HepG2 (cell line): ENCODE results near the gene ACP1. TPM values are rescaled to one million over a fixed set of nuclear protein-coding genes. Genes with fewer than 3 reads are reported as not detected.
A peak's percentile ranks its signal among the peaks of the same experiment; 100 is the strongest.

Source experiments
- CEBPB ChIP-seq: IDR thresholded peaks from 2 replicates; pipeline ENCODE4 v1.6.1; 2011; ENCODE audit warnings: low read depth, low read length, improper control_type of control experiment, borderline replicate concordance
- CHD4 ChIP-seq: fragments of 200-600 bp; sonication (generic); IDR thresholded peaks from 2 replicates; pipeline ENCODE4 v1.7.0; 2017; ENCODE audit warnings: mild to moderate bottlenecking, low read length, borderline replicate concordance
- HMGA1 ChIP-seq: sonication (generic); formaldehyde crosslinking; conservative IDR thresholded peaks from 2 replicates; pipeline ENCODE4 v1.4.0; 2020; ENCODE audit warnings: missing genetic modification reagents
- IRF1 ChIP-seq: sonication (generic); formaldehyde crosslinking; IDR thresholded peaks from 2 replicates; pipeline ENCODE4 v1.4.0; 2020; ENCODE audit warnings: low read depth, mild to moderate bottlenecking, missing genetic modification reagents
- KMT2B ChIP-seq: IDR thresholded peaks from 2 replicates; pipeline ENCODE4 v1.6.1; 2016; ENCODE audit warnings: missing genetic modification reagents, missing compliant biosample characterization
- NBN ChIP-seq: fragments of 450-650 bp; conservative IDR thresholded peaks from 2 replicates; pipeline ENCODE4 v1.6.1; 2017
- NR2F1 ChIP-seq, 2 experiments: fragments of 450-650 bp in 1 of 2; formaldehyde crosslinking in 1 of 2; IDR thresholded peaks; 2 replicates each; pipeline versions ENCODE4 v1.5.0 to v1.6.1; 2016 to 2020; ENCODE audit warnings: mild to moderate bottlenecking in 1 of 2, missing compliant biosample characterization in 1 of 2, missing genetic modification reagents in 1 of 2, moderate library complexity in 1 of 2
- RERE ChIP-seq: IDR thresholded peaks from 2 replicates; pipeline ENCODE4 v1.6.1; 2016; ENCODE audit warnings: low read depth, missing genetic modification reagents, missing compliant biosample characterization
- RFXAP ChIP-seq: sonication (generic); formaldehyde crosslinking; IDR thresholded peaks from 2 replicates; pipeline ENCODE4 v1.4.0; 2020; ENCODE audit warnings: missing genetic modification reagents, borderline replicate concordance
- STAG1 ChIP-seq: sonication (generic); formaldehyde crosslinking; IDR thresholded peaks from 2 replicates; pipeline ENCODE4 v1.4.0; 2020; ENCODE audit warnings: missing genetic modification reagents
- TCF12 ChIP-seq, 2 experiments: fragments of 450-650 bp in 1 of 2; sonication (generic) in 1 of 2; formaldehyde crosslinking in 1 of 2; IDR thresholded peaks; 2 replicates each; pipeline versions ENCODE4 v1.6.1 to v1.8.0; 2017 to 2022; ENCODE audit warnings: antibody characterized with exemption in 1 of 2, mild to moderate bottlenecking in 1 of 2, missing genetic modification reagents in 1 of 2, moderate library complexity in 1 of 2
- TFDP2 ChIP-seq: sonication (generic); formaldehyde crosslinking; IDR thresholded peaks from 2 replicates; pipeline ENCODE4 v1.4.0; 2020; ENCODE audit warnings: missing genetic modification reagents
- ZBTB38 ChIP-seq: sonication (generic); formaldehyde crosslinking; IDR thresholded peaks from 2 replicates; pipeline ENCODE4 v1.5.1; 2020; ENCODE audit warnings: mild to moderate bottlenecking, missing genetic modification reagents
- ZNF12 ChIP-seq: sonication (generic); formaldehyde crosslinking; IDR thresholded peaks from 2 replicates; pipeline ENCODE4 v1.5.0; 2020; ENCODE audit warnings: missing genetic modification reagents
- ZNF20 ChIP-seq: sonication (generic); formaldehyde crosslinking; IDR thresholded peaks from 2 replicates; pipeline ENCODE4 v1.4.0; 2020; ENCODE audit warnings: mild to moderate bottlenecking, moderate library complexity, missing genetic modification reagents
- ZNF296 ChIP-seq: sonication (generic); formaldehyde crosslinking; conservative IDR thresholded peaks from 2 replicates; pipeline ENCODE4 v1.5.0; 2020; ENCODE audit warnings: mild to moderate bottlenecking, missing genetic modification reagents
- ZNF362 ChIP-seq: sonication (generic); formaldehyde crosslinking; IDR thresholded peaks from 2 replicates; pipeline ENCODE4 v1.4.0; 2020; ENCODE audit warnings: missing genetic modification reagents, mild to moderate bottlenecking, borderline replicate concordance
- ZNF383 ChIP-seq: sonication (generic); formaldehyde crosslinking; IDR thresholded peaks from 2 replicates; pipeline ENCODE4 v1.4.0; 2020; ENCODE audit warnings: missing genetic modification reagents, mild to moderate bottlenecking, borderline replicate concordance
- ZNF577 ChIP-seq: sonication (generic); formaldehyde crosslinking; IDR thresholded peaks from 2 replicates; pipeline ENCODE4 v1.4.0; 2020; ENCODE audit warnings: mild to moderate bottlenecking, low read depth, missing genetic modification reagents, borderline replicate concordance
- ZNF75D ChIP-seq: sonication (generic); formaldehyde crosslinking; IDR thresholded peaks from 2 replicates; pipeline ENCODE4 v1.8.1; 2023; ENCODE audit warnings: missing genetic modification reagents, mild to moderate bottlenecking, borderline replicate concordance
- ZNF777 ChIP-seq: sonication (generic); formaldehyde crosslinking; IDR thresholded peaks from 2 replicates; pipeline ENCODE4 v1.4.0; 2020; ENCODE audit warnings: missing genetic modification reagents
- ZNF816 ChIP-seq: sonication (generic); formaldehyde crosslinking; IDR thresholded peaks from 2 replicates; pipeline ENCODE4 v1.8.0; 2022; ENCODE audit warnings: missing genetic modification reagents, mild to moderate bottlenecking, borderline replicate concordance
- polyA plus RNA-seq, 8 experiments: library from polyadenylated mRNA; depleted of rRNA in 3 of 8; stranded (reverse) in 7 of 8; unstranded in 1 of 8; fragments of >200 nt; fragmentation: Illumina TruSeq in 4 of 8; extraction: Trizol in 4 of 8; gene quantifications; 2 replicates each; pipeline versions ENCODE4 v1.2.1 to v1.2.3, GENCODE V29; 2011 to 2016; ENCODE audit warnings: low read depth in 4 of 8, missing spikeins in 1 of 8, mixed read lengths in 1 of 8; ENCODE audit not compliant: insufficient read depth in 1 of 8
- total RNA-seq, 5 experiments: library from RNA; depleted of rRNA; stranded (reverse); fragments of >200 nt; fragmentation: Illumina TruSeq; extraction: Trizol; gene quantifications; 2 replicates each; pipeline ENCODE4 v1.2.3, GENCODE V29; 2016; ENCODE audit warnings: low read depth in 1 of 5

The ACP1 gene
- total and polyA plus RNA-seq, 2 of the 13 experiments (the other 11 are each of a cell fraction or from before 2014, with no cell fraction given): 246 to 348 TPM

GRCh38 chr2:249538-250042 lies 15.2 kb upstream of the ACP1 start (continued):
- TF ChIP-seq STAG1 (peak; percentile 41), IRF1 (CRISPR knock-in tag) (0 out of 2 replicates have a peak, but pooled peaks have one; percentile 72), ZNF20 (CRISPR knock-in tag) (no peak), KMT2B (peak; percentile 54), ZBTB38 (CRISPR knock-in tag) (peak; percentile 80; the same call in 1 of the 2 replicates), ZNF383 (CRISPR knock-in tag) (no peak), ZNF362 (peak; percentile 46; the same call in 1 of the 2 replicates), ZNF816 (CRISPR knock-in tag) (no peak), CEBPB (no peak), CHD4 (no peak), ZNF296 (CRISPR knock-in tag) (no peak), ZNF12 (peak; percentile 79; the same call in 1 of the 2 replicates), TCF12 (IDR thresholded peaks at IDR 0.05) (no peak), TCF12 (CRISPR knock-in tag; IDR thresholded peaks at IDR 0.05) (peak; percentile 81; the same call in 1 of the 2 replicates), TFDP2 (CRISPR knock-in tag) (peak; percentile 52), ZNF577 (CRISPR knock-in tag) (no peak), RFXAP (CRISPR knock-in tag) (peak; percentile 80), RERE (CRISPR knock-in tag) (peak; percentile 92), ZNF777 (CRISPR knock-in tag) (no peak), NR2F1 (CRISPR knock-in tag; IDR thresholded peaks at IDR 0.05) (peak; percentile 77 to 82), NBN (no peak), ZNF75D (CRISPR knock-in tag) (no peak), HMGA1 (CRISPR knock-in tag) (no peak)
